BLaER1 treated with 17β-estradiol and CSF1 and Interleukin-3, amounts not matched to agents 10 nM and 100 nM (cell line): ENCODE measurements around the gene BCAP31.
A peak's percentile ranks its signal among the peaks of the same experiment; 100 is the strongest.
"Not testable (repeated sequence)": the region's sequence is repeated elsewhere in the genome, so short reads cannot be mapped to it uniquely, and the experiment has no call there.

ENCODE experiments used
- H3K27ac ChIP-seq, 11 experiments: shearing (Covaris generic); formaldehyde crosslinking; 2 replicates each; pipeline ENCODE4 v1.8.1; 2022
- H3K27me3 ChIP-seq, 11 experiments: shearing (Covaris generic); formaldehyde crosslinking; 2 replicates each; pipeline ENCODE4 v1.8.1; 2022
- H3K36me3 ChIP-seq, 11 experiments: shearing (Covaris generic); formaldehyde crosslinking; 2 replicates each; pipeline ENCODE4 v1.8.1; 2022
- H3K4me1 ChIP-seq, 10 experiments: shearing (Covaris generic); formaldehyde crosslinking; 2 replicates each; pipeline ENCODE4 v1.8.1; 2022
- H3K4me2 ChIP-seq, 11 experiments: shearing (Covaris generic); formaldehyde crosslinking; 2 replicates each; pipeline ENCODE4 v1.8.1; 2022
- H3K4me3 ChIP-seq, 10 experiments: shearing (Covaris generic); formaldehyde crosslinking; 2 replicates each; pipeline ENCODE4 v1.8.1; 2022
- H3K9ac ChIP-seq, 11 experiments: shearing (Covaris generic); formaldehyde crosslinking; 2 replicates each; pipeline ENCODE4 v1.8.1; 2022
- H3K9me3 ChIP-seq, 11 experiments: shearing (Covaris generic); formaldehyde crosslinking; replicated peaks in 1 of 11; 2 replicates each; pipeline ENCODE4 v1.8.1; 2022
- H4K20me1 ChIP-seq, 11 experiments: shearing (Covaris generic); formaldehyde crosslinking; 2 replicates each; pipeline ENCODE4 v1.8.1; 2022
- Cebpa-rat ChIP-seq, 11 experiments: shearing (Covaris generic); IDR thresholded peaks; 2 replicates each; pipeline ENCODE4 v1.8.1; 2022

The BCAP31 gene

GRCh38 chrX:153719701-153720100 lies 4.5 kb downstream of the BCAP31 start:
- TF ChIP-seq Cebpa-rat (IDR thresholded peaks at IDR 0.05): no peak
- Histone ChIP-seq H3K4me3 (no peak overlapping the region), H3K9me3 (peaks cover 0 to 22% (median 16%) of the 10 kb centered on the region in 11 experiments; a peak in 18 of 22 replicates), H3K4me1 (peaks cover 24 to 73% (median 35%) of the 10 kb centered on the region in 10 experiments), H3K27me3 (peaks cover 65 to 88% (median 76%) of the 10 kb centered on the region in 11 experiments), H3K9ac (0 out of 22 replicates have a peak overlapping the region, but pooled peaks of 1 of the 11 experiments have one; percentile 28), H4K20me1 (peaks cover 3 to 92% (median 83%) of the 10 kb centered on the region in 11 experiments; a peak in 21 of 22 replicates), H3K4me2 (0 out of 22 replicates have a peak overlapping the region, but pooled peaks of 3 of the 11 experiments have one; percentile 9 to 20 (median 10)), H3K36me3 (peaks cover 31 to 80% (median 65%) of the 10 kb centered on the region in 11 experiments), H3K27ac (no peak overlapping the region)

GRCh38 chrX:153719238-153719637 lies 4.9 kb downstream of the BCAP31 start:
- Histone ChIP-seq H3K36me3 (peaks cover 34 to 85% (median 69%) of the 10 kb centered on the region in 11 experiments), H3K4me1 (peaks cover 24 to 78% (median 35%) of the 10 kb centered on the region in 10 experiments), H3K9me3 (peaks cover 0 to 19% (median 14%) of the 10 kb centered on the region in 11 experiments; a peak in 18 of 22 replicates), H3K4me2 (0 out of 22 replicates have a peak overlapping the region, but pooled peaks of 3 of the 11 experiments have one; percentile 9 to 20 (median 10)), H3K4me3 (no peak overlapping the region), H3K9ac (no peak overlapping the region), H3K27ac (no peak overlapping the region), H4K20me1 (peaks cover 3 to 97% (median 84%) of the 10 kb centered on the region in 11 experiments; a peak in 21 of 22 replicates), H3K27me3 (peaks cover 66 to 92% (median 81%) of the 10 kb centered on the region in 11 experiments)
- TF ChIP-seq Cebpa-rat (IDR thresholded peaks at IDR 0.05): no peak

GRCh38 chrX:153717445-153717844 lies 6.7 kb downstream of the BCAP31 start:
- H3K9ac ChIP-seq: peak overlapping the region in 5 of 11 experiments; percentile 13 to 46 (median 30); a peak in 7 of 22 replicates
- 0 out of 22 replicates have a peak, but pooled peaks cover 0 to 1% (median 0%) of the 10 kb centered on the region in 11 experiments for H3K9me3 ChIP-seq
- peak overlapping the region; percentile 21 to 66 (median 52); a peak in 21 of 22 replicates for H3K4me2 ChIP-seq
- peaks cover 74 to 98% (median 91%) of the 10 kb centered on the region in 11 experiments for H3K27me3 ChIP-seq
- H3K4me3 ChIP-seq: no peak overlapping the region
- H4K20me1 ChIP-seq: peaks cover 1 to 98% (median 83%) of the 10 kb centered on the region in 11 experiments; a peak in 21 of 22 replicates
- H3K27ac ChIP-seq: peak overlapping the region in 9 of 11 experiments; percentile 4 to 63 (median 35); a peak in 11 of 22 replicates
- peaks cover 34 to 99% (median 81%) of the 10 kb centered on the region in 11 experiments for H3K36me3 ChIP-seq
- peaks cover 21 to 92% (median 39%) of the 10 kb centered on the region in 10 experiments for H3K4me1 ChIP-seq
- no peak for TF ChIP-seq Cebpa-rat (IDR thresholded peaks at IDR 0.05)

GRCh38 chrX:153714256-153714655 lies 9.9 kb downstream of the BCAP31 start:
- no peak overlapping the region for H3K4me3 ChIP-seq
- no peak for TF ChIP-seq Cebpa-rat (IDR thresholded peaks at IDR 0.05)
- peaks cover 68 to 99% (median 94%) of the 10 kb centered on the region in 11 experiments for H3K27me3 ChIP-seq
- H4K20me1 ChIP-seq: peaks cover 0 to 98% (median 69%) of the 10 kb centered on the region in 11 experiments; a peak in 20 of 22 replicates
- no peaks in the 10 kb centered on the region for H3K9me3 ChIP-seq
- 0 out of 22 replicates have a peak overlapping the region, but pooled peaks of 1 of the 11 experiments have one; percentile 4 for H3K27ac ChIP-seq
- peaks cover 26 to 99% (median 87%) of the 10 kb centered on the region in 11 experiments for H3K36me3 ChIP-seq
- H3K9ac ChIP-seq: no peak overlapping the region
- peaks cover 13 to 82% (median 34%) of the 10 kb centered on the region in 10 experiments for H3K4me1 ChIP-seq
- peak overlapping the region in 5 of 11 experiments; percentile 8 to 64 (median 54); a peak in 7 of 22 replicates for H3K4me2 ChIP-seq

- peaks cover 73 to 99% (median 94%) of the 10 kb centered on the region in 11 experiments for H3K27me3 ChIP-seq
- H3K9ac ChIP-seq: peak overlapping the region in 2 of 11 experiments; percentile 0 to 8; a peak in 2 of 22 replicates
- no peak overlapping the region for H3K4me3 ChIP-seq
- H3K36me3 ChIP-seq: peaks cover 16 to 88% (median 61%) of the 10 kb centered on the region in 11 experiments
- no peak overlapping the region for H3K27ac ChIP-seq
- H3K4me1 ChIP-seq: peaks cover 0 to 69% (median 24%) of the 10 kb centered on the region in 10 experiments; a peak in 15 of 20 replicates
- no peak for TF ChIP-seq Cebpa-rat (IDR thresholded peaks at IDR 0.05)
- H3K4me2 ChIP-seq: 0 out of 22 replicates have a peak overlapping the region, but pooled peaks of 1 of the 11 experiments have one; percentile 60
- H4K20me1 ChIP-seq: peaks cover 22 to 98% (median 73%) of the 10 kb centered on the region in 11 experiments; a peak in 21 of 22 replicates
- no peaks in the 10 kb centered on the region for H3K9me3 ChIP-seq
Observed at GRCh38 chrX:153709726-153710674, 14.2 kb downstream of the BCAP31 start.

GRCh38 chrX:153708415-153708814 lies 15.8 kb downstream of the BCAP31 start:
- Histone ChIP-seq H3K9ac (peak overlapping the region in 2 of 11 experiments; percentile 0 to 25; a peak in 1 of 22 replicates), H3K9me3 (no peaks in the 10 kb centered on the region), H3K27ac (no peak overlapping the region; a peak in 1 of 22 replicates), H3K27me3 (peaks cover 78 to 100% (median 96%) of the 10 kb centered on the region in 11 experiments), H3K4me1 (peaks cover 0 to 58% (median 14%) of the 10 kb centered on the region in 10 experiments; a peak in 15 of 20 replicates), H4K20me1 (peaks cover 37 to 100% (median 82%) of the 10 kb centered on the region in 11 experiments; a peak in 21 of 22 replicates), H3K4me2 (peak overlapping the region in 6 of 11 experiments; percentile 12 to 60 (median 39); a peak in 8 of 22 replicates), H3K36me3 (peaks cover 19 to 88% (median 61%) of the 10 kb centered on the region in 11 experiments), H3K4me3 (no peak overlapping the region)
- no peak for TF ChIP-seq Cebpa-rat (IDR thresholded peaks at IDR 0.05)

- Histone ChIP-seq H3K4me2 (0 out of 22 replicates have a peak overlapping the region, but pooled peaks of 1 of the 11 experiments have one; percentile 60), H3K27me3 (peaks cover 84 to 100% (median 98%) of the 10 kb centered on the region in 11 experiments), H3K4me3 (no peak overlapping the region), H3K27ac (no peak overlapping the region), H3K4me1 (peaks cover 0 to 48% (median 14%) of the 10 kb centered on the region in 10 experiments; a peak in 15 of 20 replicates), H4K20me1 (peaks cover 37 to 100% (median 89%) of the 10 kb centered on the region in 11 experiments; a peak in 21 of 22 replicates), H3K9me3 (no peaks in the 10 kb centered on the region), H3K9ac (no peak overlapping the region; a peak in 1 of 22 replicates), H3K36me3 (peaks cover 28 to 88% (median 59%) of the 10 kb centered on the region in 11 experiments)
- TF ChIP-seq Cebpa-rat (IDR thresholded peaks at IDR 0.05): no peak
Observed at GRCh38 chrX:153707406-153707805, 16.8 kb downstream of the BCAP31 start.

GRCh38 chrX:153706799-153707198 lies 17.4 kb downstream of the BCAP31 start:
- Histone ChIP-seq H3K9me3 (no peaks in the 10 kb centered on the region), H4K20me1 (peaks cover 38 to 100% (median 93%) of the 10 kb centered on the region in 11 experiments; a peak in 21 of 22 replicates), H3K9ac (peak overlapping the region in 1 of 11 experiments; percentile 12; a peak in 1 of 22 replicates), H3K4me3 (no peak overlapping the region), H3K27me3 (peaks cover 90 to 100% (median 100%) of the 10 kb centered on the region in 11 experiments), H3K4me1 (peaks cover 0 to 47% (median 17%) of the 10 kb centered on the region in 10 experiments; a peak in 17 of 20 replicates), H3K4me2 (no peak overlapping the region), H3K36me3 (peaks cover 34 to 88% (median 56%) of the 10 kb centered on the region in 11 experiments), H3K27ac (no peak overlapping the region)
- TF ChIP-seq Cebpa-rat (IDR thresholded peaks at IDR 0.05): no peak

GRCh38 chrX:153705403-153706060 lies 18.7 kb downstream of the BCAP31 start:
- H3K4me3 ChIP-seq, H3K4me2 ChIP-seq, H3K9me3 ChIP-seq, H3K27ac ChIP-seq: not testable (repeated sequence)
- Histone ChIP-seq H3K36me3 (peaks cover 34 to 88% (median 54%) of the 10 kb centered on the region in 11 experiments), H3K4me1 (peaks cover 9 to 53% (median 30%) of the 10 kb centered on the region in 10 experiments), H3K9ac (peak overlapping the region in 2 of 11 experiments; percentile 29 to 43; a peak in 1 of 22 replicates), H3K27me3 (peaks cover 98 to 100% (median 100%) of the 10 kb centered on the region in 11 experiments), H4K20me1 (peaks cover 50 to 100% (median 99%) of the 10 kb centered on the region in 11 experiments; a peak in 21 of 22 replicates)

- peaks cover 27 to 86% (median 47%) of the 10 kb centered on the region in 11 experiments for H3K36me3 ChIP-seq
Observed at GRCh38 chrX:153704631-153705402, 19.4 kb downstream of the BCAP31 start.

More at GRCh38 chrX:153704631-153705402, 19.4 kb downstream of the BCAP31 start:
- not testable (repeated sequence) for H3K27ac ChIP-seq, H3K4me2 ChIP-seq, H3K9me3 ChIP-seq, H3K4me3 ChIP-seq
- Histone ChIP-seq H3K9ac (peak overlapping the region in 2 of 11 experiments; percentile 29 to 43; a peak in 1 of 22 replicates), H3K27me3 (peaks cover 97 to 100% (median 100%) of the 10 kb centered on the region in 11 experiments), H3K4me1 (peaks cover 15 to 51% (median 34%) of the 10 kb centered on the region in 10 experiments), H4K20me1 (peaks cover 56 to 100% (median 99%) of the 10 kb centered on the region in 11 experiments; a peak in 21 of 22 replicates)
